ENCODE measurements around the gene TWF2. TPM values are rescaled to one million over a fixed set of nuclear protein-coding genes. Genes with fewer than 3 reads are reported as not detected.

The TWF2 gene
- total and polyA plus RNA-seq, 9 donors, result 14.3 to 56.3 (median 41.2) TPM

GRCh38 chr3:52213005-52213404, 26.0 kb downstream of the TWF2 start:
- H3K9me3 ChIP-seq, result no peaks in the 10 kb centered on the region
- no peak overlapping the region for H3K27ac ChIP-seq
- TF ChIP-seq CTCF (IDR thresholded peaks at IDR 0.05) (no peak), POLR2A (IDR thresholded peaks at IDR 0.05) (no peak), EP300 (IDR thresholded peaks at IDR 0.05) (no peak)
- intact Hi-C loops (cut with DNase I), result no loop called here
- no peaks in the 10 kb centered on the region for H3K36me3 ChIP-seq
- no peak for DNase-seq
- no peaks in the 10 kb centered on the region for H3K27me3 ChIP-seq
- H3K4me3 ChIP-seq, result no peak overlapping the region
- H3K4me1 ChIP-seq (ENCODE audit: insufficient read depth), result peaks cover 6% of the 10 kb centered on the region
- 71 to 81% (median 78%) methylated on average over 8 of the region's 8 CpGs for WGBS, 3 donors

- no peak overlapping the region for H3K4me3 ChIP-seq
- H3K9me3 ChIP-seq, result no peaks in the 10 kb centered on the region
- no peak overlapping the region for H3K27ac ChIP-seq
- no peak for DNase-seq
- peaks cover under 1% of the 10 kb centered on the region for H3K4me1 ChIP-seq (ENCODE audit: insufficient read depth)
- no peaks in the 10 kb centered on the region for H3K36me3 ChIP-seq
- 92 to 93% (median 93%) methylated on average over 18 of the region's 18 CpGs for WGBS, 3 donors
- TF ChIP-seq POLR2A (IDR thresholded peaks at IDR 0.05) (no peak), EP300 (IDR thresholded peaks at IDR 0.05) (no peak), CTCF (IDR thresholded peaks at IDR 0.05) (no peak)
- no peaks in the 10 kb centered on the region for H3K27me3 ChIP-seq
- intact Hi-C loops (cut with DNase I), result no loop called here
Observed at GRCh38 chr3:52211268-52211891, 27.6 kb downstream of the TWF2 start.

GRCh38 chr3:52210550-52211046, 28.4 kb downstream of the TWF2 start:
- Histone ChIP-seq H3K4me3 (no peak overlapping the region), H3K36me3 (no peaks in the 10 kb centered on the region), H3K4me1 (ENCODE audit: insufficient read depth) (no peaks in the 10 kb centered on the region), H3K9me3 (no peaks in the 10 kb centered on the region), H3K27ac (no peak overlapping the region), H3K27me3 (no peaks in the 10 kb centered on the region)
- WGBS, 3 donors, result 84 to 86% (median 85%) methylated on average over 6 of the region's 6 CpGs
- TF ChIP-seq CTCF (IDR thresholded peaks at IDR 0.05), result no peak
- no peak for TF ChIP-seq EP300 (IDR thresholded peaks at IDR 0.05)
- no peak for TF ChIP-seq POLR2A (IDR thresholded peaks at IDR 0.05)
- no peak for DNase-seq
- intact Hi-C loops (cut with DNase I), result no loop called here

GRCh38 chr3:52210037-52210436, 28.9 kb downstream of the TWF2 start:
- no peak for DNase-seq
- Histone ChIP-seq H3K27ac (no peak overlapping the region), H3K4me3 (no peak overlapping the region), H3K4me1 (ENCODE audit: insufficient read depth) (no peaks in the 10 kb centered on the region), H3K27me3 (no peaks in the 10 kb centered on the region), H3K9me3 (no peaks in the 10 kb centered on the region), H3K36me3 (no peaks in the 10 kb centered on the region)
- TF ChIP-seq CTCF (IDR thresholded peaks at IDR 0.05) (no peak), POLR2A (IDR thresholded peaks at IDR 0.05) (no peak), EP300 (IDR thresholded peaks at IDR 0.05) (no peak)
- intact Hi-C loops (cut with DNase I), result no loop called here
